ENCODE results near the gene DACH1. TPM values are rescaled to one million over a fixed set of nuclear protein-coding genes. Genes with fewer than 3 reads are reported as not detected.

Gene DACH1
- total and polyA plus RNA-seq, 2 donors, result 2.5 to 2.7 TPM

GRCh38 chr13:71624653-71625600 is 242.1 kb downstream of the DACH1 start:
- no peak overlapping the region for H3K27ac ChIP-seq (ENCODE audit: low read depth in 1 of 2, low read length in 1 of 2)
- no peaks in the 10 kb centered on the region for H3K27me3 ChIP-seq (ENCODE audit: control insufficient read depth in 2 of 2, insufficient read depth in 1 of 2, low read length in 1 of 2)
- H3K36me3 ChIP-seq (ENCODE audit: control insufficient read depth in 2 of 2, insufficient read depth in 2 of 2, low read length in 1 of 2), result no peaks in the 10 kb centered on the region
- WGBS, result 95% methylated on average over 5 of the region's 5 CpGs
- no peak overlapping the region for H3K4me3 ChIP-seq (ENCODE audit: low read length in 2 of 2)
- no peak for DNase-seq (ENCODE audit: low read depth in 6 of 9, low spot score in 9 of 9)
- no peaks in the 10 kb centered on the region for H3K9me3 ChIP-seq (ENCODE audit: control insufficient read depth in 2 of 2, insufficient read depth in 1 of 2, low read length in 1 of 2)
- H3K4me1 ChIP-seq (ENCODE audit: control insufficient read depth in 2 of 2, insufficient read depth in 2 of 2, low read length in 2 of 2), result no peaks in the 10 kb centered on the region

- Histone ChIP-seq H3K27ac (ENCODE audit: low read depth in 1 of 2, low read length in 1 of 2) (no peak overlapping the region), H3K4me3 (ENCODE audit: low read length in 2 of 2) (no peak overlapping the region), H3K27me3 (ENCODE audit: control insufficient read depth in 2 of 2, insufficient read depth in 1 of 2, low read length in 1 of 2) (no peaks in the 10 kb centered on the region), H3K36me3 (ENCODE audit: control insufficient read depth in 2 of 2, insufficient read depth in 2 of 2, low read length in 1 of 2) (no peaks in the 10 kb centered on the region), H3K4me1 (ENCODE audit: control insufficient read depth in 2 of 2, insufficient read depth in 2 of 2, low read length in 2 of 2) (no peaks in the 10 kb centered on the region), H3K9me3 (ENCODE audit: control insufficient read depth in 2 of 2, insufficient read depth in 1 of 2, low read length in 1 of 2) (no peaks in the 10 kb centered on the region)
- WGBS, result 94% methylated on average over 11 of the region's 11 CpGs
- no peak for DNase-seq (ENCODE audit: low read depth in 6 of 9, low spot score in 9 of 9)
Measured at GRCh38 chr13:71621174-71622124, 245.6 kb downstream of the DACH1 start.

- Histone ChIP-seq H3K36me3 (ENCODE audit: control insufficient read depth in 2 of 2, insufficient read depth in 2 of 2, low read length in 1 of 2) (no peaks in the 10 kb centered on the region), H3K27me3 (ENCODE audit: control insufficient read depth in 2 of 2, insufficient read depth in 1 of 2, low read length in 1 of 2) (no peaks in the 10 kb centered on the region), H3K4me1 (ENCODE audit: control insufficient read depth in 2 of 2, insufficient read depth in 2 of 2, low read length in 2 of 2) (no peaks in the 10 kb centered on the region), H3K4me3 (ENCODE audit: low read length in 2 of 2) (no peak overlapping the region), H3K9me3 (ENCODE audit: control insufficient read depth in 2 of 2, insufficient read depth in 1 of 2, low read length in 1 of 2) (no peaks in the 10 kb centered on the region), H3K27ac (ENCODE audit: low read depth in 1 of 2, low read length in 1 of 2) (no peak overlapping the region)
- DNase-seq (ENCODE audit: low read depth in 6 of 9, low spot score in 9 of 9), result no peak
Measured at GRCh38 chr13:71619096-71619495, 247.9 kb downstream of the DACH1 start.

GRCh38 chr13:71618159-71618558 is 248.8 kb downstream of the DACH1 start:
- Histone ChIP-seq H3K4me1 (ENCODE audit: control insufficient read depth in 2 of 2, insufficient read depth in 2 of 2, low read length in 2 of 2) (no peaks in the 10 kb centered on the region), H3K36me3 (ENCODE audit: control insufficient read depth in 2 of 2, insufficient read depth in 2 of 2, low read length in 1 of 2) (no peaks in the 10 kb centered on the region), H3K27me3 (ENCODE audit: control insufficient read depth in 2 of 2, insufficient read depth in 1 of 2, low read length in 1 of 2) (no peaks in the 10 kb centered on the region), H3K4me3 (ENCODE audit: low read length in 2 of 2) (no peak overlapping the region), H3K27ac (ENCODE audit: low read depth in 1 of 2, low read length in 1 of 2) (no peak overlapping the region), H3K9me3 (ENCODE audit: control insufficient read depth in 2 of 2, insufficient read depth in 1 of 2, low read length in 1 of 2) (no peaks in the 10 kb centered on the region)
- no peak for DNase-seq (ENCODE audit: low read depth in 6 of 9, low spot score in 9 of 9)

GRCh38 chr13:71617265-71617664 is 249.7 kb downstream of the DACH1 start:
- no peak for DNase-seq (ENCODE audit: low read depth in 6 of 9, low spot score in 9 of 9)
- 96% methylated on average over 1 of the region's 1 CpG for WGBS
- no peaks in the 10 kb centered on the region for H3K4me1 ChIP-seq (ENCODE audit: control insufficient read depth in 2 of 2, insufficient read depth in 2 of 2, low read length in 2 of 2)
- no peaks in the 10 kb centered on the region for H3K36me3 ChIP-seq (ENCODE audit: control insufficient read depth in 2 of 2, insufficient read depth in 2 of 2, low read length in 1 of 2)
- no peak overlapping the region for H3K27ac ChIP-seq (ENCODE audit: low read depth in 1 of 2, low read length in 1 of 2)
- H3K9me3 ChIP-seq (ENCODE audit: control insufficient read depth in 2 of 2, insufficient read depth in 1 of 2, low read length in 1 of 2), result no peaks in the 10 kb centered on the region
- H3K4me3 ChIP-seq (ENCODE audit: low read length in 2 of 2), result no peak overlapping the region
- no peaks in the 10 kb centered on the region for H3K27me3 ChIP-seq (ENCODE audit: control insufficient read depth in 2 of 2, insufficient read depth in 1 of 2, low read length in 1 of 2)

- Histone ChIP-seq H3K4me1 (ENCODE audit: control insufficient read depth in 2 of 2, insufficient read depth in 2 of 2, low read length in 2 of 2) (no peaks in the 10 kb centered on the region), H3K4me3 (ENCODE audit: low read length in 2 of 2) (no peak overlapping the region), H3K9me3 (ENCODE audit: control insufficient read depth in 2 of 2, insufficient read depth in 1 of 2, low read length in 1 of 2) (no peaks in the 10 kb centered on the region), H3K27ac (ENCODE audit: low read depth in 1 of 2, low read length in 1 of 2) (no peak overlapping the region), H3K27me3 (ENCODE audit: control insufficient read depth in 2 of 2, insufficient read depth in 1 of 2, low read length in 1 of 2) (no peaks in the 10 kb centered on the region), H3K36me3 (ENCODE audit: control insufficient read depth in 2 of 2, insufficient read depth in 2 of 2, low read length in 1 of 2) (no peaks in the 10 kb centered on the region)
- peak in 1 of 9 donors; percentile 5 for DNase-seq (ENCODE audit: low read depth in 6 of 9, low spot score in 9 of 9)
- WGBS, result 25% methylated on average over 6 of the region's 6 CpGs
Measured at GRCh38 chr13:71613066-71613745, 253.8 kb downstream of the DACH1 start.

- Histone ChIP-seq H3K36me3 (ENCODE audit: control insufficient read depth in 2 of 2, insufficient read depth in 2 of 2, low read length in 1 of 2) (no peaks in the 10 kb centered on the region), H3K27ac (ENCODE audit: low read depth in 1 of 2, low read length in 1 of 2) (no peak overlapping the region), H3K4me1 (ENCODE audit: control insufficient read depth in 2 of 2, insufficient read depth in 2 of 2, low read length in 2 of 2) (no peaks in the 10 kb centered on the region), H3K27me3 (ENCODE audit: control insufficient read depth in 2 of 2, insufficient read depth in 1 of 2, low read length in 1 of 2) (no peaks in the 10 kb centered on the region), H3K4me3 (ENCODE audit: low read length in 2 of 2) (no peak overlapping the region), H3K9me3 (ENCODE audit: control insufficient read depth in 2 of 2, insufficient read depth in 1 of 2, low read length in 1 of 2) (no peaks in the 10 kb centered on the region)
- DNase-seq (ENCODE audit: low read depth in 6 of 9, low spot score in 9 of 9), result no peak
- 8% methylated on average over 3 of the region's 3 CpGs for WGBS
Measured at GRCh38 chr13:71611292-71611691, 255.7 kb downstream of the DACH1 start.

GRCh38 chr13:71610876-71611275 is 256.1 kb downstream of the DACH1 start:
- no peaks in the 10 kb centered on the region for H3K9me3 ChIP-seq (ENCODE audit: control insufficient read depth in 2 of 2, insufficient read depth in 1 of 2, low read length in 1 of 2)
- WGBS, result 6% methylated on average over 5 of the region's 5 CpGs
- H3K27ac ChIP-seq (ENCODE audit: low read depth in 1 of 2, low read length in 1 of 2), result no peak overlapping the region
- H3K4me1 ChIP-seq (ENCODE audit: control insufficient read depth in 2 of 2, insufficient read depth in 2 of 2, low read length in 2 of 2), result no peaks in the 10 kb centered on the region
- no peaks in the 10 kb centered on the region for H3K27me3 ChIP-seq (ENCODE audit: control insufficient read depth in 2 of 2, insufficient read depth in 1 of 2, low read length in 1 of 2)
- no peaks in the 10 kb centered on the region for H3K36me3 ChIP-seq (ENCODE audit: control insufficient read depth in 2 of 2, insufficient read depth in 2 of 2, low read length in 1 of 2)
- no peak overlapping the region for H3K4me3 ChIP-seq (ENCODE audit: low read length in 2 of 2)
- no peak for DNase-seq (ENCODE audit: low read depth in 6 of 9, low spot score in 9 of 9)

Data from thymus (tissue), 11 donors.